SK-N-SH treated with all-trans-retinoic acid at 6 μM for 48 hours (cell line): ENCODE results near the gene KCNT1.

Experiments
- ATAC-seq: fragments of 200-7000 bp; cut with Tn5 transposase; 3 replicates; pipeline ENCODE4 v1.9.1; 2020; ENCODE audit warnings: mild to moderate bottlenecking, moderate library complexity
- ARNTL ChIP-seq: fragments of 450-650 bp; formaldehyde crosslinking; IDR thresholded peaks from 2 replicates; pipeline ENCODE4 v1.5.0; 2020; ENCODE audit warnings: low read depth, mild to moderate bottlenecking, moderate library complexity, borderline replicate concordance
- CREB5 ChIP-seq: fragments of 250-450 bp; sonication (Bioruptor Pico); IDR thresholded peaks from 2 replicates; pipeline ENCODE4 v1.5.1; 2020; ENCODE audit warnings: low read depth, mild to moderate bottlenecking, moderate library complexity
- CSRNP3 ChIP-seq: fragments of 250-450 bp; sonication (Bioruptor Pico); IDR thresholded peaks from 2 replicates; pipeline ENCODE4 v1.5.1; 2021; ENCODE audit warnings: mild to moderate bottlenecking, moderate library complexity
- ESRRG ChIP-seq: fragments of 250-450 bp; sonication (Bioruptor Pico); IDR thresholded peaks from 2 replicates; pipeline ENCODE4 v1.6.1; 2021; ENCODE audit warnings: mild to moderate bottlenecking
- GLIS3 ChIP-seq: fragments of 250-450 bp; sonication (Bioruptor Pico); IDR thresholded peaks from 2 replicates; pipeline ENCODE4 v1.5.0; 2020; ENCODE audit warnings: mild to moderate bottlenecking, moderate library complexity
- ISL1 ChIP-seq: fragments of 250-450 bp; sonication (Bioruptor Pico); IDR thresholded peaks from 2 replicates; pipeline ENCODE4 v2.1.2; 2022; ENCODE audit warnings: mild to moderate bottlenecking, moderate library complexity
- OSR1 ChIP-seq: fragments of 250-450 bp; sonication (Bioruptor Pico); IDR thresholded peaks from 2 replicates; pipeline ENCODE4 v1.8.0; 2022; ENCODE audit warnings: moderate library complexity, mild to moderate bottlenecking, inconsistent platforms
- POU6F1 ChIP-seq: fragments of 250-450 bp; sonication (Bioruptor Pico); IDR thresholded peaks from 2 replicates; pipeline ENCODE4 v1.8.0; 2021; ENCODE audit warnings: low read depth, mild to moderate bottlenecking, moderate library complexity, borderline replicate concordance
- PPARA ChIP-seq: fragments of 250-450 bp; sonication (Bioruptor Pico); IDR thresholded peaks from 2 replicates; pipeline ENCODE4 v1.5.0; 2020; ENCODE audit warnings: mild to moderate bottlenecking, borderline replicate concordance
- RARB ChIP-seq: fragments of 250-450 bp; sonication (Bioruptor Pico); IDR thresholded peaks from 2 replicates; pipeline ENCODE4 v1.8.0; 2021; ENCODE audit warnings: mild to moderate bottlenecking, moderate library complexity
- SNAI2 ChIP-seq: fragments of 250-450 bp; sonication (Bioruptor Pico); IDR thresholded peaks from 2 replicates; pipeline ENCODE4 v1.5.0; 2020; ENCODE audit warnings: mild to moderate bottlenecking, moderate library complexity
- TCF4 ChIP-seq: fragments of 250-450 bp; sonication (Bioruptor Pico); IDR thresholded peaks from 2 replicates; pipeline ENCODE4 v1.8.0; 2021; ENCODE audit warnings: mild to moderate bottlenecking, moderate library complexity, borderline replicate concordance
- TOX ChIP-seq: fragments of 250-450 bp; sonication (Bioruptor Pico); IDR thresholded peaks from 2 replicates; pipeline ENCODE4 v1.8.0; 2021; ENCODE audit warnings: mild to moderate bottlenecking, moderate library complexity, borderline replicate concordance
- TSHZ2 ChIP-seq: fragments of 250-450 bp; sonication (Bioruptor Pico); IDR thresholded peaks from 2 replicates; pipeline ENCODE4 v1.5.0; 2020; ENCODE audit warnings: mild to moderate bottlenecking, moderate library complexity
- ZC3H10 ChIP-seq: fragments of 250-450 bp; sonication (Bioruptor Pico); IDR thresholded peaks from 2 replicates; pipeline ENCODE4 v1.5.1; 2021; ENCODE audit warnings: mild to moderate bottlenecking, moderate library complexity
- ZFP3 ChIP-seq: fragments of 250-450 bp; sonication (Bioruptor Pico); IDR thresholded peaks from 2 replicates; pipeline ENCODE4 v1.5.0; 2020; ENCODE audit warnings: mild to moderate bottlenecking, moderate library complexity
- ZFP30 ChIP-seq: fragments of 450-650 bp; formaldehyde crosslinking; IDR thresholded peaks from 2 replicates; pipeline ENCODE4 v1.5.0; 2022; ENCODE audit warnings: mild to moderate bottlenecking, moderate library complexity
- ZNF565 ChIP-seq: fragments of 450-650 bp; formaldehyde crosslinking; conservative IDR thresholded peaks from 2 replicates; pipeline ENCODE4 v1.5.0; 2020; ENCODE audit warnings: low read depth, mild to moderate bottlenecking, moderate library complexity
- ZNF70 ChIP-seq: fragments of 450-650 bp; formaldehyde crosslinking; IDR thresholded peaks from 2 replicates; pipeline ENCODE4 v1.5.0; 2020; ENCODE audit warnings: mild to moderate bottlenecking, moderate library complexity
- ZNF8 ChIP-seq: fragments of 450-650 bp; formaldehyde crosslinking; IDR thresholded peaks from 2 replicates; pipeline ENCODE4 v1.5.0; 2020; ENCODE audit warnings: mild to moderate bottlenecking, moderate library complexity

KCNT1 gene

GRCh38 chr9:135810806-135811575 lies 109.0 kb downstream of the KCNT1 start:
- no peak for ATAC-seq
- no peak for TF ChIP-seq ZFP30
- no peak for TF ChIP-seq ZNF565 (CRISPR knock-in tag)
- TF ChIP-seq POU6F1, result no peak
- no peak for TF ChIP-seq RARB (CRISPR knock-in tag)
- no peak for TF ChIP-seq TCF4 (CRISPR knock-in tag)
- TF ChIP-seq GLIS3 (CRISPR knock-in tag), result no peak
- TF ChIP-seq ISL1 (CRISPR knock-in tag), result no peak
- TF ChIP-seq ESRRG (CRISPR knock-in tag), result no peak
- TF ChIP-seq TSHZ2, result no peak
- TF ChIP-seq, all 23 proteins: peak for 0

GRCh38 chr9:135811801-135812200 lies 109.8 kb downstream of the KCNT1 start:
- no peak for ATAC-seq
- TF ChIP-seq PPARA (CRISPR knock-in tag) (no peak), ZNF70 (CRISPR knock-in tag) (no peak)

- no peak for TF ChIP-seq TCF4 (CRISPR knock-in tag)
- no peak for TF ChIP-seq ARNTL
- no peak for ATAC-seq
Measured at GRCh38 chr9:135812961-135813360, 111.0 kb downstream of the KCNT1 start.

GRCh38 chr9:135813671-135814290 lies 111.8 kb downstream of the KCNT1 start:
- no peak for ATAC-seq
- TF ChIP-seq TOX (CRISPR knock-in tag) (no peak), RARB (CRISPR knock-in tag) (no peak), SNAI2 (no peak), ZC3H10 (no peak), ZNF565 (CRISPR knock-in tag) (no peak), POU6F1 (no peak), CREB5 (no peak), GLIS3 (CRISPR knock-in tag) (no peak), ZNF70 (CRISPR knock-in tag) (no peak), ZNF8 (CRISPR knock-in tag) (no peak), TSHZ2 (no peak), ARNTL (no peak), OSR1 (CRISPR knock-in tag) (no peak), ISL1 (CRISPR knock-in tag) (no peak), ZFP3 (no peak), CSRNP3 (no peak)
